LoVo (cell line): ENCODE data around the gene RAE1.
"Not testable (repeated sequence)": the region's sequence is repeated elsewhere in the genome, so short reads cannot be mapped to it uniquely, and the experiment has no call there.

Experiments used
- DNase-seq: peaks from one replicate; pipeline ENCODE4 v3.0.0-alpha.2; 2016; ENCODE audit warnings: low spot score

Gene RAE1

DNA sequence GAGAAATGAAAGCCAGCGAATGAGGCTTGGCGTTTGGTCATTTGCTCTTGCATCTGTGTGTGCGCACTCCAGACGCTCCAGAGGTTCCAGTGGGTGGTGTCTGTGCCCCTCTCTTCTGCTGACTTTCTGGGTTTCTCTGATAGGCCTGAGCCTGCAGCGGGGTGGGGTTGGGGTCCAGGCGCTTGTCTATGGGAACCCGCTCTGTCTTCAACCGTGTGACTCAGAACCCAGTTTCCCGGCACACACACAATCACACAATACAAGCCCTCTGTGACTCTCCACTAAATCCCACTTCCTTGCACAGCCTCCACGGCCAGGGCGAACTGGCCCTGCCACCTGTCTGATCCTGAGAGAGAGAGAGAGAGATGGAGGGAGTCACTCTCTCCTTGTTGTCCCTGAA is 64.7 kb downstream of the RAE1 start:
- no peak for DNase-seq

DNA sequence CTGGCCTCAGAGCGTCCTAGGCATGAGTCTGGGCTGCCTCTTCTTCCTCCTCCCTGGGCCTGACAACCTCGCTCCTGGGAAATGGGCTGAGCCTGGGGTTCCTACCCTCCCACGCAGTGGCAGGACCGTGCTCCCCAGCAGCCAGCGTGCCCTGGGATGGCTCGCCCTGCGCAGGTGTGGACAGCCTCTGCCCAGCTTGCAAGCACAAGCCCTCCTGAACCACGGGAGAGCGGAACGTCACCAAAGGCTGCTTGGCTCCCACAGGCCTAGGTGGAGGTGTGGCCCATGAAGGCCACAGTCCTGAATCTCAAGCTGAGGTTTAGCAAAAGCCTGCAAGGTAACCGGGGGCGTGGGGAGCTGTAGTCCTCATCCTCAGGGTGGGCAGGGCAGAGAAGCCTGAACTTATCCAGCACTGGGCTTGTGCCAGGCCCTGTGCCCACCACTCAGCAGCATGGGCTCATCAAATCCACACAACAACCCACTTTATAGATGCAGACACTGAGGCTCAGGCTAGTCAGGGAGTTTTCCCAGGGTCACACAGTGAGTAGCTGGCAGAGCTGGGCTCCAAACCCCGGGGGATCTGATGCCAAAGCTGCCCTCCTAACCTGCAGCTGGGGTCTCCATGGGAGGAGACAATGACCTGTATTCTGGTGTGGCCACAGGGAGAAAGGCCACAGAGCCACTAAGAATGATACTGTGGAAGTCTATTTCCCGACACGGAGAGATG is 65.4 kb downstream of the RAE1 start:
- DNase-seq = no peak

DNA sequence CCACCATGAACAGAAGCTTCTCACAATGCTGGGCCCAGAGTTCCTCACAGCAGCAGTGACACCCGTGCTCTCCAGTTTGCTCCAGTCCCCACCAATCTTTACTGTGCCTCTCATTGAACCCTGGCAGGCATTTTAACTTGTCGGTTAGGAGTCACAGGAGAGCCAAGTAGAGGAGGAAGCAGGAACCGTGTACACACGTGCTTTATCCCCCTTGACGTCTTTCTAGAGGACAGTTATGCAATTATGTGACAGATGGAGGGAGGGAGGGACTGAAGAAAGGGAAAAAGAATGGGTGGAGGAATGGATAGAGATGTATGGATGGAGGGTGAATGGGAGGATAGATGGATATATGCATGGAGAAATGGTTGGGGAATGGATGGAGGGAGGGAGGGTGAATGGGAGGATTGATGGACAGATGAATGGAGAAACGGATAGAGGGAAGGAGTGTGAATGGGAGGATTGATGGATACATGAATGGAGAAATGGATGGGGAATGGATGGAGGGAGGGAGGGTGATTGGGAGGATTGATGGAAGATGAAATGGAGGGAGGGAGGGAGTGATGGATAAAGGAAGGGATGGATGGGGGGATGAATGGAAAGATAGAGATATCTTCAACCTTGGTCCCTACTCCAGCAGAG is 66.1 kb downstream of the RAE1 start:
- no peak for DNase-seq

DNA sequence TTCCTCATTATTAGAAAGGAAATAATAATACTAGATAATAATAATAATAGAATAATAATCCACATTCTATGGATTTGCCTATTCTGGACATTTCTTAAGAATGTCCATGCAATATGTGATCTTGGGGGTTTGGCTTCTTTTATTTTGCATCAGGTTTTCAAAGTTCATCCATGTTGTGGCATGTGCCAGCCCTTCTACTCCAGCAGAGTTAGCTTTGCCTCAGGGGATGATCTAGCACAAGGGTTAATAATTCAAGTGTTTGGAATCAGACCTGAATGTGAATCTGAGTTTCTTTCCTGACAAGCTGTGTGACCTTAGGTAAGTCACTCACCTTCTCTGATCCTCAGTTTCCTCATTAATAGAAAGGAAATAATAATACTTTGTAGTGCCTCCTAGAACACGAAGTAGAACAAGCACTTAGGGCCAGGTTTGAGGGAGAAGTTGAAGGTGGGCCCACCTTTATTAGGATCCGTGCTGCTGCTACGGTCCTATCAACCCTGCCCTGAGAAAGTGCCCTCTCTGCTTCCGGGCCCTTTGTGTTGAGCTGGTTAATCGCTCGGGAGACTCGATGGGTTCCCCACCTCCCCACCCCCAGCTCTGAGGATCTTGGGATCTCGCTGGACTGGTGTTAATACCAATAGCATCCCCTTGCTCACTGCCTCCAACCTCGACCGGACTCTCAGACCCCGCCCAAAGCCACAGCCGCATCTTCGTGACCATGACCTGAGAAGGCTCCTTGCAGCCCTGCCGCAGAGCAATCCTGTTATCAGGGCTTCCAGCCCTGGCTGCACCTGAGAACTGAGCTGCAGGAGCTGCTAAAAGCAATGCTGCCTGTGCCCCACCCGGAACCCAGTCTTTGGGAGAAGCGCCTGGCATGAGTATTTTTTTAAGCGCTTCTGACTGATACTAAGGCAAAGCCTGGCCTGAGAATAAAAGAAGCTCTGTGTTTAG is 67.0 kb downstream of the RAE1 start:
- no peak for DNase-seq

DNA sequence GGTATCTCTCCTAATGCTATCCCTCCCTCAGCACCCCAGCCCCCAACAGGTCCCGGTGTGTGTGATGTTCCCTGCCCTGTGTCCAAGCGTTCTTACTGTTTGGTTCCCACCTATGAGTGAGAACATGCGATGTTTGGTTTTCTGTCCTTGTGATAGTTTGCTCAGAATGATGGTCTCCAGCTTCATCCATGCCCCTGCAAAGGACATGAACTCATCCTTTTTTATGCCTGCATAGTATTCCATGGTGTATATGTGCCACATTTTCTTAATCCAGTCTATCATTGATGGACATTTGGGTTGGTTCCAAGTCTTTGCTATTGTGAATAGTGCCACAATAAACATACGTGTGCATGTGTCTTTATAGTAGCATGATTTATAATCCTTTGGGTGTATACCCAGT is 68.4 kb downstream of the RAE1 start:
- not testable (repeated sequence) for DNase-seq

DNA sequence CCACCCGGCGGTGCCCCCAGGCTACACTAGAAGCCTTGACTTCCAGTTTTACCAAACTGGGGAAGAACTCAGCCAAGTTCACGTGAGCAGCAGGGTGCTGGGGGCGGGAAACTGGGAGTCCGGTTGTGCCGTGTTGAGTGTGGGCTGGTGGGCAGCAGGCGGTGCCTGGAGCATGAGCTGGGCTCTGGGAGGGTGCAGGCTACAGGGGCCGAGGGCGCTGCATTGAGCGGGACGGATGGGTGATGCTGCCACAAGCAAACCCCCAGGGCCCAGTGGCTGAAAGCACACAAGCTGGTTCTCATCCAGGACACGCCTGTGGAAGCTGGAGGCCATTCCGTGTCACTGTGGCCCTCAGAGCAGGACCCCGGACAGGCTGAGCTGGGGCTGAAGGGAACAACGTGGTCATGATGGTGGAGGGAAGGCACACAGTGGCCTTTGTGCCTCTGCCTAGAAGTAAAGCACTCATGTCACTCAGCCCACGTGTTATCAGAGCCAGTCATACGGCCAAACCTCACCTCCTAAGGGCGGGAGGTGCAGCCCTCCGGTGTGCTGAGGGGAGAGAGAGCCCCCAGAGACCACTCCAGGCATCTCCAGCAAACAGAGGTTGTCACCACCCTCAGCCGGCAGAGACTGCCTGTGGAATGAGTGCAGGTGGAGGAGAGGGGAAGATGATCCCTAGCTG is 69.7 kb downstream of the RAE1 start:
- DNase-seq = no peak

DNA sequence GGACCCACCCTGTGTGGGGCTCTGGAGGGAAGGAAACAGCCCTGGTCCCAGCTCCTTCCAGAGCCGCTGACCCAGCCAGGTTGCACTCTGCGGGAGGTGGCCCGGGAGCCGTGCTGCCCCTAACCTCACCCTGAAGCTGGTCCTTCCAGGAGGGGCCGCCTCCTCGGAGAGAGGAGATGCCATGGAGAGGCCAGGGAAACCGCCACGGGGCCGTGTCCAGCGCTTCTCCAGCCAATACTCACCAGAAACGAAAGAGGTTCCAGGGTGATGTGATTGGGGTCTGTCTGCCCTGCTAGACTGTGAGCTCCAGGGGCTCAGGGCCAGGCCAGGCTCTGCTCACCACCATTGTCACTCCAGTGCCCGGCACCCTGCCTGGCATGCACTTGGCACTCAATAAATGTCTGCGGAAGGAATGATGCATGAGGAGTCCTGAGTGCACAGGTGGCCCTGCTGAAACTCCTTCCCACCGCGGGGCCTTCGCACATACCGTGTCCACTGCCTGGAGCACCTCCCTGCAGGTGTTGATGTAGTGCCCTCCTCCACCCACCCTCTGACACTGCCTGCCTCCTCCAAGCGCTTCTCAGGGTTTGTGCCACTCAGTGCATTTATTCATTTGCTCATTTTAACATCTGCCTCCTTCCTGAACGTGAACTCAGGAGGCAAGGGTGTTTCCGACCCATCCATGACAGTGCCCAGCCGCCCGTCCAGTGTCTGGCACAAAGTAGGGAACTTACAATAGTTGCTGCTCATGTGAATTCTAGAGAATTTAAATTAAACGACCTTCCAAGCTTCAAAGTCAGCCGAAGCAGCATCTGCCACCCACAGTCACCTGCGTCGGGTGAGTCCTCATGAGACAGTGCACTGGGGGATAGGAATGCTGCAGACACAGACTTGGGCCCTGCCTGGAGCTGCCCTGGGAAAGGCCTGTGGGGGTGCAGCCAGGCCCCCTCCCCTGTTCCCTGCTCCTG is 70.5 kb downstream of the RAE1 start:
- no peak for DNase-seq

DNA sequence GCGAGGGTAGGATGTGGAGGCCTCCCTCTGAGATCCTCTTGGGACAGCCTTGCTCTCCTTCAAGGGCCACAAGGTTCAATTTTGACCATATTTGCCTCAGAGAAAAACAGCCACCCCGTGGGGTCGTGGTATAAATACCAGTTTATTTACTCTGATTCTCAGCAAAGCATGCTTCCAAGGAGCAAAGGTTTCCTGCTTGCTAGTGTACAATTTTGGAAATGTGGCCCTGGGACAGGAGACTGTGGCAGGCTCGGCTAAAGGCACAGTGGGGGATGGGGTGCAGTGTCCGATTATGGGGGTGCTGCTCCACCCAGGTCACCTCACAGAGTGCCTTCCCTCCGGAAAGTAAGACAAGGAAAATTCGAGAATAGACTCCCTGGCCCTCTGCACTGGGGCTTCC is 71.2 kb downstream of the RAE1 start:
- DNase-seq = no peak

DNA sequence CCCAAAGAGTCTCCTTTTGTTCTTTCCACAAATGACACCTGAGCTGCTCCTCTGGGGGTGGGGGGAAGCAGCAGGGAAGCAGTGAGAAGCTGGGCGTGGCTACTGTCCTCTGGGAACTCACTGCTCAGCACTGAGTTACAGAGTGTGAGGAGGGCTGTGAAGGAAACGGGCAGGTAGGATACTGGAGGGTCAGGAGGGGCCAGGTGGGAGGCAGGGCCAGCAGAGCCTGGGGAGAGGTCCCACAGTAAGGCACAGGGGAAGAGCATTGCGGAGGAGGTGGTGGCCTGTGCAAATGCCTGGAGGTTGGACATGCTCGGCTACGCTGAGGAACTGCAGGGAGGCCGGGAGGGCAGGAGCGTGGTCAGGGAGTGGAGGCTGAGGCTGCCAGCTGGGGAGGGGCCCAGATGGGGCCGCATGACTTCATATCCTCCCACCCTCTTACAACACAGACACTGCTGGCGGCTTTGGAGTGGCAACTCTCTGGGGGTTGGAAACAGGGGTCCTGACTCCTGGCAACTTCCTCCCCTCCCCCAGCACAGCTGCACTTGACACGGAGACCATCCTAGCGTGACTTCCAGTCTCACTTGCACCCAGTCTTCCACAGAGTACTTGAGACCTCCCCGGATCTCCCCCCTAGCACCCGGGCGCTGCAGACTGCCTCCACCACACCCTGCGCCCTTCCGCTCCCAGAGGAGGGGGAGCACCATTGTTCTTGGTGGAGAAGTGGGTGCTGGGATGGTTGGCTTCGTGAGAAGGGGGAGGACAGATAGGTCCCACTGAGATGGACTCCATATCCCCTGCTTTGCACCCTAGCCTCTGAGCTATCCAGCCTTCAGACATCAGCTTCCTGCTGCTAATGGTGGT is 74.3 kb downstream of the RAE1 start:
- no peak for DNase-seq

DNA sequence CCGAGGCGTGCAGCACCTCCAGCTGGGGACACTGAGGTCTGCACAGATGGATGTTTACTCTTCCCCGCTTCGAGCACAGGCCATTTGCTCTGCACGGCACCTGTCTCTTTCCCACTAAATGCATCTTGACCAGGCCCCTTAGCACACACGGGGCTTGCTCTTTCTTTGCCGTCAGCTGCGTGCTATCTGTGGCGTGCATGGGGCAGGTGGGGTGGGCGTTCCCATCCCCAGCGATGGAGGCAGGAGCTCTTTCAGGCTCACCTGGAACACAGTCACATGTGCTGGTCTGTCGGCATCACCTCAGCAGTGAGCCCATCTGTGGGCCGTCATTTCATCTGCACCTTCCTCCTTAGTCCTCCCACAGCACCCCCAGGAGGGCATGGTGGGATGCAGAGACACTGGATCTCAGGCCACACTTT is 75.2 kb downstream of the RAE1 start:
- no peak for DNase-seq

DNA sequence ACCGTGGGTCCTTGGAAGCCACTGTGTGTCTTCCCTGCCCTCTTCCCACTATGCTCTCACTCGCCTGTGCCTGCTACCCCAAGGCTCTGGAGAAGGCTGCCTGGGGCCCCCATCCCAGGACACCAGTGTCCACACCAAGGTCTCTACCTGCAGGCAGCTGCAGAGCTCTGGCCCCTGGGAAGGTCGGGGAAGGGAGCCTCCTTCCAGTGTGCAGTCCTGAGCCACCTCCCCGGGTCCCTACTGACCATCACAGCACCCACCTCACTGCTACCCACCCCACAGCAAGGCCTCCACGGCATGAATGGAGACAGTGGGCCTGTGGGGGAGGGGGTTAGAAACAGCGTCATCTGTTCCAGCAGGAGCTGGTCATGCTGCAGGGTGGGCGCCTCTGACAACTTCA is 75.8 kb downstream of the RAE1 start:
- DNase-seq = no peak

DNA sequence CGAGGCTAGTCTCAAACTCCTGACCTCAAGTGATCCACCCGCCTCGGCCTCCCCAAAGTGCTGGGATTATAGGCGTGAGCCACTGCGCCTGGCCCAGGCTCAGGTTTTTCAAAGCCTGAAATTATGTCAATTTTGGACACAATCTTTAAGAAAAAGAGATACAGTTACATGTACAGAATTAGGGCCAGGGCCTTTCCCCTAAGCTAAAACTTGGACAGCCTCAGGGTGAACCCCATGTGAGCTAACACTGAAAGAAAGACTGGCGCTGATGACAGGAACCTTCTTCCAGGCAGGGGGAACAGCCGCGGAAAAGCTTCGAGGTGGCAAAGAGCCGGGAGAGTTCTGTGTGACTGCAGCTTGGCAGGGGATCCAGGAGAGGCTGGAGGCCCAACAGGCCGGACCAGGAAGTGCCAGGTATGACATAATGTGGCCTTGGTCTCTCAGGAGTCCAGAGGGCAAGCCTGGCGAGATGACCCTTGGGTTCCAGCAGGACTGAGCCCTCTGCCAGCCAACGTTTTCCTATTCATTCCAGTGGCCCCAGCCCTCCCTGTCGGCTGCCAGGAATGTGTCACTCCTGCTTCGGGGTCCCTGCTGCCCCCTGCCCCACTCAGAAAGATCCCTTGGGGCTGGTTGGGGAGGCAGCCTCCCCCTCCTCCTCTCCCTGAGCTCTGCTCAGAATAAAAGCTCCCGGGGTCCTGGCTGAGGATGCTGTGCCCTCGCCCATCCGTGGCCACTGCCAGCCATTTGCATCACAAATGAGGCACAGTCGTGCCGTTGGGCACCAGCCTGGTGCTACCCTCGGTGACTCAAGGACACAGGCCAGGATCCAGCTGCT is 77.5 kb downstream of the RAE1 start:
- no peak for DNase-seq
